Measurements from ENCODE around the gene ABHD16A.

Gene ABHD16A

GRCh38 chr6:31730631-31731086 is 27.5 kb upstream of the ABHD16A start:
- no peak for DNase-seq (ENCODE audit: low read depth)

- DNase-seq (ENCODE audit: low read depth), result no peak
Measured at GRCh38 chr6:31729979-31730630, 27.0 kb upstream of the ABHD16A start.

- DNase-seq (ENCODE audit: low read depth), result no peak
Measured at GRCh38 chr6:31729515-31729978, 26.4 kb upstream of the ABHD16A start.

GRCh38 chr6:31728767-31729514 is 25.8 kb upstream of the ABHD16A start, which contains the start of gene DDAH2:
Gene DDAH2, minus strand, starts transcription at chr6:31729299. Its CDS starts 138 bp downstream, at chr6:31729161.
- no peak for DNase-seq (ENCODE audit: low read depth)

- no peak for DNase-seq (ENCODE audit: low read depth)
Measured at GRCh38 chr6:31727717-31728671, 24.9 kb upstream of the ABHD16A start.

GRCh38 chr6:31727034-31727716 is 24.1 kb upstream of the ABHD16A start:
- no peak for DNase-seq (ENCODE audit: low read depth)

- no peak for DNase-seq (ENCODE audit: low read depth)
Measured at GRCh38 chr6:31725502-31726350, 22.6 kb upstream of the ABHD16A start.

- no peak for DNase-seq (ENCODE audit: low read depth)
Measured at GRCh38 chr6:31723980-31724691, 21.0 kb upstream of the ABHD16A start.

GRCh38 chr6:31723245-31723979 is 20.3 kb upstream of the ABHD16A start, which contains the start of gene MPIG6B:
Gene MPIG6B, plus strand, starts transcription at chr6:31723373. Its CDS starts 11 bp downstream, at chr6:31723384.
- no peak for DNase-seq (ENCODE audit: low read depth)

- DNase-seq (ENCODE audit: low read depth), result no peak
Measured at GRCh38 chr6:31722173-31722572, 19.0 kb upstream of the ABHD16A start.

- no peak for DNase-seq (ENCODE audit: low read depth)
Measured at GRCh38 chr6:31721351-31722020, 18.4 kb upstream of the ABHD16A start, which contains the start of gene LY6G6C. Gene LY6G6C, minus strand, starts transcription at chr6:31721746. Its CDS starts 67 bp downstream, at chr6:31721679.

- DNase-seq (ENCODE audit: low read depth), result no peak
Measured at GRCh38 chr6:31720196-31720770, 17.2 kb upstream of the ABHD16A start.

- no peak for DNase-seq (ENCODE audit: low read depth)
Measured at GRCh38 chr6:31719001-31719400, 15.9 kb upstream of the ABHD16A start.

- DNase-seq (ENCODE audit: low read depth), result no peak
Measured at GRCh38 chr6:31718265-31718664, 15.1 kb upstream of the ABHD16A start.

GRCh38 chr6:31717499-31718222 is 14.5 kb upstream of the ABHD16A start:
- no peak for DNase-seq (ENCODE audit: low read depth)

GRCh38 chr6:31715022-31715958 is 12.2 kb upstream of the ABHD16A start, which contains the start of gene LY6G6D:
Gene LY6G6D, plus strand, starts transcription at chr6:31715348. Its CDS starts 8 bp downstream, at chr6:31715356.
- DNase-seq (ENCODE audit: low read depth), result no peak
